T-helper 2 cell treated with Interferon-gamma antibody and Interleukin-4, amounts not matched to agents 100 ng/mL and 5 ng/mL, for 36 hours (primary cell): ENCODE measurements around the gene PTPN13. TPM values are rescaled to one million over a fixed set of nuclear protein-coding genes. Genes with fewer than 3 reads are reported as not detected.

ENCODE experiments used
- intact Hi-C: fragments of 100-400 bp; cut with micrococcal nuclease; formaldehyde crosslinking; loops from one replicate; pipeline ENCODE4 v1.15.1; 2023
- total RNA-seq: library from RNA; stranded (reverse); gene quantifications from 2 replicates; pipeline ENCODE4 v1.2.3, GENCODE V29; 2022

PTPN13 gene
- total RNA-seq, 1 donor from 2014 or later = 0.34 TPM

GRCh38 chr4:86848732-86849619 is 254.9 kb downstream of the PTPN13 start, which contains the start of gene SLC10A6:
Gene SLC10A6, minus strand, starts transcription at chr4:86849384. Its CDS starts 269 bp downstream, at chr4:86849115.
- intact Hi-C loops = no loop called here

GRCh38 chr4:86853209-86853608 is 259.1 kb downstream of the PTPN13 start:
- intact Hi-C loops = no loop called here

DNA sequence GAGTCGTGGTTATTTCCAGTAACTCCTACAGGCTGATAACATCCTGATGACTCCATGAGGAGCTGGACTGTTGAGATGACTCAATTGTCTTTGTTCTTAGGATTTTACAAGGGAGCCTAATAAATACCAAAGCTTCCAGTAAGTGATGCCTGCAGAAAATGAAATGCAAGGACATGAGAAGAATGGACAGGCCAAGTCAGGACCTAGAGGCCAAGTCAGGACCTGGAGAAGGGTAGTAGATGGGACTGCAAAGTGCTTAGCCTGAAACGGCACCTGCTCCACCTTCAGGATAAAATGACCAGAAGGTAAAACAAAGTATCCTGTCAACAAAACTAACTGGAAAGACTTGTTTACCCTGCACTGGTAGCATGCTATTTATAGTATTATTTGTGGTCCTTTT is 261.5 kb downstream of the PTPN13 start:
- intact Hi-C loops = no loop called here

DNA sequence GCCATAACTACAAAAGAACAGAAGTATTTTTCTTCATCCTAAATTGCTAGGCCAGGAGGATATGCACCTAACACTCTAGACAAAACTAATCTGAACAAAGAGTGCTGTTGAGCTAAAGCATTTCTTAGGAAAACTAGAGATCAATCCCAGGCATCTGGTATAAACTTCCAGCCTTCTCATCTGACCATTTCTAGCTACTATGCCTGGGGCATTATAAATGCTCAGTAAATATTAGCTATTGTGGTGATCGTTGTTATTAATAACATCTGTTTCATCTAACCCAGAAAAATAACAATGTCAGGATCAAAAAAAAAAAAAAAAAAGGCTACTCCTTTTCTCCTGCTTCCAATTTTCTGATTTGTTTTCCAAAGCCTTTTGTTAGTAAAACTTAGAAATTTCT is 262.8 kb downstream of the PTPN13 start:
- intact Hi-C loops = no loop called here

DNA sequence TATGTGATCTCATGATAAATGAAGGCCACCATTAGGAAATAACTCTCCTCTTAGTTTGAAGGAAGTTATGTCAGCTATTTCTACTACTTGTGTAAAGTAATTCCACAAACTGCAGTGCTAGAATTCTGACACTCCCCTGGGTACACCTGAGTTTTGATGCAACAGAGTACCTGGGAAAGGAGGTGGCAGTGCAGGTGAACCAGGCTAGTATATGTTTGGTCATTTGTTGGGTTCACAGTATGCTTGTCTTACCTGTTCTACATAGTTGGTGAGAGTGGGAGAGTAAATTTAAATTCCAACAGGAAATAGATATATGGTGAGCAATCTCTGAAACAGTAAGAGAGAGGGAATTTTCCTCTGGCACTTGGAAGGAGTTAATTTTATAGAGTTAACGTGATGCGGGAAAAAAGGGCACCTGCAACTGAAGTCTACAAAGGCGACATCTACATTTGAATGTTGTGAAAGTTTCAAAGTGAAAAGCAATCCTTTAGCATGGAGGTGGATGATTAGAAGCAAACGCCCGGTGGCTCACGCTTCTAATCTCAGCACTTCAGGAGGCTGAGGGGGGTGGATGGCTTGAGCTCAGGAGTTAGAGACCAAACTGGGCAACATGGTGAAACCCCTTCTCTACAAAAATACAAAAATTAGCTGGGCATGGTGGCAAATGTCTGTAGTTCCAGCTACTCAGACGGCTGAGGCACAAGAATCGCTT is 263.4 kb downstream of the PTPN13 start:
- intact Hi-C loops = no loop called here

Other genes with a start within 250 kb of the PTPN13 start
- 0.27 and 0.48 TPM in 2 replicates for gene MAPK10, start 234.3 kb upstream of the PTPN13 start, total RNA-seq